Uterus (tissue), 2 donors: Measurements from ENCODE around the gene WDPCP.

ENCODE experiments used
- POLR2A ChIP-seq, 2 donors: fragments of 450-650 bp; IDR thresholded peaks; one replicate each; pipeline ENCODE4 v1.6.1; 2016; ENCODE audit warnings: antibody characterized with exemption in 2 of 2, mild to moderate bottlenecking in 1 of 2, moderate library complexity in 1 of 2
- TF ChIP-seq, protein P1 (sequence below), 4 experiments: fragments of 200-600 bp in 2 of 4; fragments of 450-650 bp in 2 of 4; sonication (generic) in 2 of 4; IDR thresholded peaks; one replicate each; pipeline ENCODE4 v1.5.1; 2016 to 2019; ENCODE audit warnings: antibody characterized with exemption in 4 of 4, mild to moderate bottlenecking in 2 of 4, moderate library complexity in 1 of 4

- TF ChIP-seq, protein P1, sequence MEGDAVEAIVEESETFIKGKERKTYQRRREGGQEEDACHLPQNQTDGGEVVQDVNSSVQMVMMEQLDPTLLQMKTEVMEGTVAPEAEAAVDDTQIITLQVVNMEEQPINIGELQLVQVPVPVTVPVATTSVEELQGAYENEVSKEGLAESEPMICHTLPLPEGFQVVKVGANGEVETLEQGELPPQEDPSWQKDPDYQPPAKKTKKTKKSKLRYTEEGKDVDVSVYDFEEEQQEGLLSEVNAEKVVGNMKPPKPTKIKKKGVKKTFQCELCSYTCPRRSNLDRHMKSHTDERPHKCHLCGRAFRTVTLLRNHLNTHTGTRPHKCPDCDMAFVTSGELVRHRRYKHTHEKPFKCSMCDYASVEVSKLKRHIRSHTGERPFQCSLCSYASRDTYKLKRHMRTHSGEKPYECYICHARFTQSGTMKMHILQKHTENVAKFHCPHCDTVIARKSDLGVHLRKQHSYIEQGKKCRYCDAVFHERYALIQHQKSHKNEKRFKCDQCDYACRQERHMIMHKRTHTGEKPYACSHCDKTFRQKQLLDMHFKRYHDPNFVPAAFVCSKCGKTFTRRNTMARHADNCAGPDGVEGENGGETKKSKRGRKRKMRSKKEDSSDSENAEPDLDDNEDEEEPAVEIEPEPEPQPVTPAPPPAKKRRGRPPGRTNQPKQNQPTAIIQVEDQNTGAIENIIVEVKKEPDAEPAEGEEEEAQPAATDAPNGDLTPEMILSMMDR (IDR thresholded peaks at IDR 0.05) = no peak
- TF ChIP-seq POLR2A (IDR thresholded peaks at IDR 0.05) = no peak
Observed at GRCh38 chr2:63436488-63436887, 151.8 kb downstream of the WDPCP start.
